DND-41 (cell line): Measurements from ENCODE around the gene PFKFB3.

Experiments
- ATAC-seq: fragments of 200-7000 bp; cut with Tn5 transposase; 3 replicates; pipeline ENCODE4 v1.9.1; 2021; ENCODE audit warnings: low read depth; ENCODE audit not compliant: insufficient read depth
- DNase-seq: peaks from one replicate; pipeline ENCODE4 v3.0.0-alpha.2; 2020
- H2AFZ ChIP-seq: 2 replicates; pipeline ENCODE4 v1.6.0; 2012; ENCODE audit warnings: low read depth, low read length
- H3K27ac ChIP-seq: 2 replicates; pipeline ENCODE4 v1.5.1; 2012; ENCODE audit warnings: low read length, inconsistent platforms
- H3K27me3 ChIP-seq: fragments of 200-600 bp; sonication (generic); 2 replicates; pipeline ENCODE4 v1.6.0; 2012; ENCODE audit warnings: low read length, mild to moderate bottlenecking, inconsistent platforms; ENCODE audit not compliant: insufficient read depth, poor library complexity
- H3K36me3 ChIP-seq: 2 replicates; pipeline ENCODE4 v1.5.1; 2012; ENCODE audit warnings: low read length, inconsistent platforms; ENCODE audit not compliant: insufficient read depth
- H3K4me1 ChIP-seq: 2 replicates; pipeline ENCODE4 v1.5.1; 2012; ENCODE audit warnings: mild to moderate bottlenecking, low read length; ENCODE audit not compliant: insufficient read depth
- H3K4me2 ChIP-seq: 2 replicates; pipeline ENCODE4 v1.6.0; 2012; ENCODE audit warnings: mild to moderate bottlenecking, moderate library complexity, low read length, inconsistent platforms; ENCODE audit not compliant: insufficient read depth
- H3K4me3 ChIP-seq, 2 experiments: fragments of 200-600 bp in 1 of 2; shearing (Covaris generic) in 1 of 2; 2 replicates each; pipeline ENCODE4 v1.5.1; 2012 to 2016; ENCODE audit warnings: inconsistent platforms in 2 of 2, low read length in 2 of 2, mild to moderate bottlenecking in 2 of 2, low read depth in 1 of 2, moderate library complexity in 1 of 2
- H3K79me2 ChIP-seq: 2 replicates; pipeline ENCODE4 v1.6.0; 2012; ENCODE audit warnings: low read length, inconsistent platforms; ENCODE audit not compliant: insufficient read depth
- H3K9ac ChIP-seq: 2 replicates; pipeline ENCODE4 v1.6.0; 2012; ENCODE audit warnings: low read depth, mild to moderate bottlenecking, inconsistent platforms, low read length, moderate library complexity
- H3K9me3 ChIP-seq: 2 replicates; pipeline ENCODE4 v1.5.1; 2012; ENCODE audit warnings: low read length, moderate library complexity, mild to moderate bottlenecking, inconsistent platforms; ENCODE audit not compliant: insufficient read depth, severe bottlenecking
- H4K20me1 ChIP-seq: 2 replicates; pipeline ENCODE4 v1.6.0; 2012; ENCODE audit warnings: low read length; ENCODE audit not compliant: insufficient read depth
- CTCF ChIP-seq: IDR thresholded peaks from 2 replicates; pipeline ENCODE4 v1.5.1; 2012; ENCODE audit warnings: borderline replicate concordance, low read length, moderate library complexity, mild to moderate bottlenecking; ENCODE audit not compliant: poor library complexity, severe bottlenecking; ENCODE audit errors: extremely low read depth
- EZH2 ChIP-seq: IDR thresholded peaks from 3 replicates; pipeline ENCODE4 v1.6.1; 2012; ENCODE audit warnings: borderline replicate concordance, low read depth, mild to moderate bottlenecking, moderate library complexity, low read length, inconsistent platforms; ENCODE audit not compliant: severe bottlenecking

PFKFB3 gene

GRCh38 chr10:6211341-6211670 lies 8.6 kb downstream of the PFKFB3 start:
- ATAC-seq (no peak), DNase-seq (no peak)
- peaks cover 81% of the 10 kb centered on the region for H4K20me1 ChIP-seq
- no peak overlapping the region for H3K4me3 ChIP-seq
- 0 out of 2 replicates have a peak overlapping the region, but pooled peaks have one; percentile 6 for H3K27ac ChIP-seq
- peaks cover 80% of the 10 kb centered on the region for H3K36me3 ChIP-seq
- H3K79me2 ChIP-seq = peaks cover 82% of the 10 kb centered on the region
- no peak overlapping the region for H3K4me2 ChIP-seq
- no peaks in the 10 kb centered on the region for H3K27me3 ChIP-seq
- H3K4me1 ChIP-seq = peaks cover 14% of the 10 kb centered on the region
- no peak overlapping the region for H2AFZ ChIP-seq
- H3K9ac ChIP-seq = no peak overlapping the region
- TF ChIP-seq EZH2 (no peak), CTCF (no peak)
- no peaks in the 10 kb centered on the region for H3K9me3 ChIP-seq

DNA sequence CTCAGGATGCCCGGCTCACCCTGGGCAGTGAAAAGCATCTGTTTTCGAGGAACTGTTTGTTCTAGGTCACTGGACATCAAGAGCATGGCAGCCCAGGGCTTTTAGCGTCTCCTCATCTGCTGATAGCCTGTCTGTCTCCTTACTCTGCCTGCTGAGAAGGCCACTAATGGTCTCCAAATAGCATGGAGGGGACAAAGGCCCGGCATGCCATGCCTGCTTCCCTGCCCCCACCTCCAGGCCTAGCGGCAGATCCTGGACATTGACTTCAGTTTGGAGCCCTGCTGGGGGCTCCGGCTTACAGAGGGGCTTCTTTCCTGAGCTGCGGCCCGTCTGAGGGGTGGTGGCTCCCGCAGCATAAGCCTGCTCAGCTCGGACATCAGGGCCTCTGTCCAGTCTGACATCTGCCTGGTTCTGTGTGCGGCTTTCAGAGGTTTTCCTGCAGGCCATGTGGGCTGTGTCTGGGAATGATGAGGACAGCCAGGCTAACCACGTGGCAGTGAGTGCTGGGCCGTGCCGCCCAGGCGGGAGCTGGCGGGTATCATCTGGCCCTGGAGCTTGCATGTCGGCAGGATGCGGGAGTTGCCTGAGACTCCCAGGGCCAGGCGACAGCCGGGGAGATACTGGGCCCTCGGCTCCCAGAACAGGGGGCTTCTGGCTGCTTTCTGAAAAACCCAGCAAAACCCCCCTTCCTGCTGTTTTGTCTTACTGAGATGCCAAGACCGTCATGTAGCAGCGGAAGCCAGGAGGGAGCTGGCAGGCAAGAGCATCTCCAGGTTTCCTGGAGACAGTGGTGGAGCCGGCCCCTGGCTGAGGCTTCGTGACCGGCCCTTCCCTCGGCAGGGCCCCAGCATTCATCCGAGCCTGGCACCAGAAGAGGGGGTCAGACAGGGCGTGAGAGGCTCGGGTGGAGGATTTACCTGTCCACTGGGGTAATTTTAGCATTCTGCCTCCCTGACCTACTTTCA lies 9.2 kb downstream of the PFKFB3 start:
- Histone ChIP-seq H4K20me1 (peaks cover 86% of the 10 kb centered on the region), H2AFZ (no peak overlapping the region), H3K27me3 (no peaks in the 10 kb centered on the region), H3K4me3 (no peak overlapping the region), H3K4me2 (no peak overlapping the region), H3K79me2 (peaks cover 80% of the 10 kb centered on the region), H3K9me3 (no peaks in the 10 kb centered on the region), H3K9ac (no peak overlapping the region), H3K27ac (no peak overlapping the region), H3K36me3 (peaks cover 86% of the 10 kb centered on the region), H3K4me1 (peaks cover 14% of the 10 kb centered on the region)
- no peak for ATAC-seq
- no peak for DNase-seq
- TF ChIP-seq EZH2 (no peak), CTCF (no peak)

DNA sequence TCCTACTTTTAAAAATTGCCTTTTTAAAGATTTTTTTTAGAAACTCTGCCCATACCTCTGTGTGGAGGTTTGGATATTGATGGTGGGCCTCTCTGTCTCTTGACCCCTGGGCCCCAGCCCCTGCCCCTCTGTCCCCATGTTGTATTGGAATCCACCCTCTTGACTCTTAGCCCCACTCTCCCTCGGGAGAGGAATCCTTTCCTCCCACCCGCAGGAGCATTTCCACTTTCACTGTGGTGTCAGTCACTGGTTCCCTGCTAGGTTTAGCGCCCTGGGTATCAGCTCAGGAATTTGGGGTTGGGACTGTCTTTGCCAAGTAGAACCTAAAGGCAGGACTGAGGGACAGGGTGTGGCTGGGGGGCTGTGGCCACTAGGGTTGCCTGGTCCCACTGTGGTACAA lies 10.1 kb downstream of the PFKFB3 start:
- DNase-seq = no peak
- H3K9ac ChIP-seq = no peak overlapping the region
- peaks cover 86% of the 10 kb centered on the region for H4K20me1 ChIP-seq
- H3K36me3 ChIP-seq = peaks cover 87% of the 10 kb centered on the region
- peaks cover 11% of the 10 kb centered on the region for H3K4me1 ChIP-seq
- TF ChIP-seq EZH2 (no peak), CTCF (no peak)
- H2AFZ ChIP-seq = no peak overlapping the region
- no peak overlapping the region for H3K4me2 ChIP-seq
- no peaks in the 10 kb centered on the region for H3K9me3 ChIP-seq
- H3K27me3 ChIP-seq = no peaks in the 10 kb centered on the region
- peaks cover 72% of the 10 kb centered on the region for H3K79me2 ChIP-seq
- no peak overlapping the region for H3K4me3 ChIP-seq
- ATAC-seq = no peak
- H3K27ac ChIP-seq = no peak overlapping the region
